HepG2 (cell line): ENCODE results near the gene SEC14L2. TPM values are rescaled to one million over a fixed set of nuclear protein-coding genes. Genes with fewer than 3 reads are reported as not detected.

Source experiments
- CTCF ChIP-seq: sonication (generic); formaldehyde crosslinking; IDR thresholded peaks from 2 replicates; pipeline ENCODE4 v1.5.0; 2020; ENCODE audit warnings: mild to moderate bottlenecking, missing genetic modification reagents, moderate library complexity
- DNMT3B ChIP-seq: conservative IDR thresholded peaks from 2 replicates; pipeline ENCODE4 v1.6.1; 2016; ENCODE audit warnings: missing biosample characterization, control low read depth
- FOXP1 ChIP-seq, 2 experiments: fragments of 450-650 bp in 1 of 2; IDR thresholded peaks; 2 replicates each; pipeline ENCODE4 v1.6.1; 2017 to 2018; ENCODE audit warnings: antibody characterized with exemption in 1 of 2
- NFRKB ChIP-seq: fragments of 450-650 bp; IDR thresholded peaks from 2 replicates; pipeline ENCODE4 v1.6.1; 2017
- PATZ1 ChIP-seq: sonication (generic); formaldehyde crosslinking; IDR thresholded peaks from 2 replicates; pipeline ENCODE4 v1.4.0; 2020; ENCODE audit warnings: missing genetic modification reagents
- RCOR2 ChIP-seq: IDR thresholded peaks from 2 replicates; pipeline ENCODE4 v1.6.1; 2016; ENCODE audit warnings: missing biosample characterization, missing genetic modification reagents
- REPIN1 ChIP-seq: sonication (generic); formaldehyde crosslinking; IDR thresholded peaks from 2 replicates; pipeline ENCODE4 v1.8.0; 2022; ENCODE audit warnings: missing genetic modification reagents, low read depth, mild to moderate bottlenecking, borderline replicate concordance
- U2AF2 ChIP-seq: fragments of 200-400 bp; formaldehyde crosslinking; IDR thresholded peaks from 2 replicates; pipeline ENCODE4 v1.6.1; 2017; ENCODE audit warnings: low read depth, mild to moderate bottlenecking, low read length
- WIZ ChIP-seq: sonication (generic); formaldehyde crosslinking; IDR thresholded peaks from 2 replicates; pipeline ENCODE4 v1.5.1; 2020; ENCODE audit warnings: mild to moderate bottlenecking, missing genetic modification reagents
- ZKSCAN8 ChIP-seq: IDR thresholded peaks from 2 replicates; pipeline ENCODE4 v1.6.1; 2016; ENCODE audit warnings: borderline replicate concordance, missing genetic modification reagents, missing compliant biosample characterization
- ZNF496 ChIP-seq: sonication (generic); formaldehyde crosslinking; IDR thresholded peaks from 2 replicates; pipeline ENCODE4 v1.8.1; 2023; ENCODE audit warnings: mild to moderate bottlenecking, moderate library complexity, missing genetic modification reagents; ENCODE audit not compliant: insufficient replicate concordance
- ZNF501 ChIP-seq: sonication (generic); formaldehyde crosslinking; IDR thresholded peaks from 2 replicates; pipeline ENCODE4 v1.5.1; 2020; ENCODE audit warnings: mild to moderate bottlenecking, moderate library complexity, missing genetic modification reagents
- ZNF800 ChIP-seq: sonication (generic); formaldehyde crosslinking; IDR thresholded peaks from 2 replicates; pipeline ENCODE4 v1.4.0; 2020; ENCODE audit warnings: missing genetic modification reagents
- ZNF878 ChIP-seq: sonication (generic); formaldehyde crosslinking; IDR thresholded peaks from 2 replicates; pipeline ENCODE4 v1.8.1; 2023; ENCODE audit warnings: mild to moderate bottlenecking, missing genetic modification reagents, moderate library complexity
- polyA plus RNA-seq, 8 experiments: library from polyadenylated mRNA; depleted of rRNA in 3 of 8; stranded (reverse) in 7 of 8; unstranded in 1 of 8; fragments of >200 nt; fragmentation: Illumina TruSeq in 4 of 8; extraction: Trizol in 4 of 8; gene quantifications; 2 replicates each; pipeline versions ENCODE4 v1.2.1 to v1.2.3, GENCODE V29; 2011 to 2016; ENCODE audit warnings: low read depth in 4 of 8, missing spikeins in 1 of 8, mixed read lengths in 1 of 8; ENCODE audit not compliant: insufficient read depth in 1 of 8
- total RNA-seq, 5 experiments: library from RNA; depleted of rRNA; stranded (reverse); fragments of >200 nt; fragmentation: Illumina TruSeq; extraction: Trizol; gene quantifications; 2 replicates each; pipeline ENCODE4 v1.2.3, GENCODE V29; 2016; ENCODE audit warnings: low read depth in 1 of 5
- TF ChIP-seq, protein P1 (sequence below): sonication (generic); formaldehyde crosslinking; IDR thresholded peaks from 2 replicates; pipeline ENCODE4 v1.4.0; 2020; ENCODE audit warnings: missing genetic modification reagents, borderline replicate concordance
- TF ChIP-seq, protein P2 (sequence below): IDR thresholded peaks from 2 replicates; pipeline ENCODE4 v1.6.1; 2012; ENCODE audit warnings: low read depth, low read length, improper control_type of control experiment

Gene SEC14L2
- total and polyA plus RNA-seq, 2 of the 13 experiments (the other 11 are each of a cell fraction or from before 2014, with no cell fraction given), result 4.1 to 5.1 TPM

GRCh38 chr22:30390974-30391691 lies 5.7 kb upstream of the SEC14L2 start (continued):
- TF ChIP-seq CTCF (peak; percentile 96), PATZ1 (CRISPR knock-in tag) (peak; percentile 73), ZNF800 (no peak), U2AF2 (no peak), ZKSCAN8 (CRISPR knock-in tag) (no peak), ZNF878 (CRISPR knock-in tag) (no peak), NFRKB (no peak), ZNF496 (no peak), REPIN1 (CRISPR knock-in tag) (peak; percentile 48; the same call in 1 of the 2 replicates), FOXP1 (IDR thresholded peaks at IDR 0.05) (no peak), FOXP1 (CRISPR knock-in tag; IDR thresholded peaks at IDR 0.05) (no peak), DNMT3B (peak; percentile 32; the same call in 1 of the 2 replicates), WIZ (CRISPR knock-in tag) (no peak), ZNF501 (CRISPR knock-in tag) (peak; percentile 31; the same call in 1 of the 2 replicates), RCOR2 (CRISPR knock-in tag) (peak; percentile 63; the same call in 1 of the 2 replicates)
- TF ChIP-seq, protein P1, sequence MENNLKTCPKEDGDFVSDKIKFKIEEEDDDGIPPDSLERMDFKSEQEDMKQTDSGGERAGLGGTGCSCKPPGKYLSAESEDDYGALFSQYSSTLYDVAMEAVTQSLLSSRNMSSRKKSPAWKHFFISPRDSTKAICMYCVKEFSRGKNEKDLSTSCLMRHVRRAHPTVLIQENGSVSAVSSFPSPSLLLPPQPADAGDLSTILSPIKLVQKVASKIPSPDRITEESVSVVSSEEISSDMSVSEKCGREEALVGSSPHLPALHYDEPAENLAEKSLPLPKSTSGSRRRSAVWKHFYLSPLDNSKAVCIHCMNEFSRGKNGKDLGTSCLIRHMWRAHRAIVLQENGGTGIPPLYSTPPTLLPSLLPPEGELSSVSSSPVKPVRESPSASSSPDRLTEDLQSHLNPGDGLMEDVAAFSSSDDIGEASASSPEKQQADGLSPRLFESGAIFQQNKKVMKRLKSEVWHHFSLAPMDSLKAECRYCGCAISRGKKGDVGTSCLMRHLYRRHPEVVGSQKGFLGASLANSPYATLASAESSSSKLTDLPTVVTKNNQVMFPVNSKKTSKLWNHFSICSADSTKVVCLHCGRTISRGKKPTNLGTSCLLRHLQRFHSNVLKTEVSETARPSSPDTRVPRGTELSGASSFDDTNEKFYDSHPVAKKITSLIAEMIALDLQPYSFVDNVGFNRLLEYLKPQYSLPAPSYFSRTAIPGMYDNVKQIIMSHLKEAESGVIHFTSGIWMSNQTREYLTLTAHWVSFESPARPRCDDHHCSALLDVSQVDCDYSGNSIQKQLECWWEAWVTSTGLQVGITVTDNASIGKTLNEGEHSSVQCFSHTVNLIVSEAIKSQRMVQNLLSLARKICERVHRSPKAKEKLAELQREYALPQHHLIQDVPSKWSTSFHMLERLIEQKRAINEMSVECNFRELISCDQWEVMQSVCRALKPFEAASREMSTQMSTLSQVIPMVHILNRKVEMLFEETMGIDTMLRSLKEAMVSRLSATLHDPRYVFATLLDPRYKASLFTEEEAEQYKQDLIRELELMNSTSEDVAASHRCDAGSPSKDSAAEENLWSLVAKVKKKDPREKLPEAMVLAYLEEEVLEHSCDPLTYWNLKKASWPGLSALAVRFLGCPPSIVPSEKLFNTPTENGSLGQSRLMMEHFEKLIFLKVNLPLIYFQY (CRISPR knock-in tag), result peak; percentile 57; the same call in 1 of the 2 replicates
- TF ChIP-seq, protein P2, sequence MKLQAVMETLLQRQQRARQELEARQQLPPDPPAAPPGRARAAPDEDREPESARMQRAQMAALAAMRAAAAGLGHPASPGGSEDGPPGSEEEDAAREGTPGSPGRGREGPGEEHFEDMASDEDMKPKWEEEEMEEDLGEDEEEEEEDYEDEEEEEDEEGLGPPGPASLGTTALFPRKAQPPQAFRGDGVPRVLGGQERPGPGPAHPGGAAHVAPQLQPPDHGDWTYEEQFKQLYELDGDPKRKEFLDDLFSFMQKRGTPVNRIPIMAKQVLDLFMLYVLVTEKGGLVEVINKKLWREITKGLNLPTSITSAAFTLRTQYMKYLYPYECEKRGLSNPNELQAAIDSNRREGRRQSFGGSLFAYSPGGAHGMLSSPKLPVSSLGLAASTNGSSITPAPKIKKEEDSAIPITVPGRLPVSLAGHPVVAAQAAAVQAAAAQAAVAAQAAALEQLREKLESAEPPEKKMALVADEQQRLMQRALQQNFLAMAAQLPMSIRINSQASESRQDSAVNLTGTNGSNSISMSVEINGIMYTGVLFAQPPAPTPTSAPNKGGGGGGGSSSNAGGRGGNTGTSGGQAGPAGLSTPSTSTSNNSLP, result peak; percentile 16; the same call in 1 of the 2 replicates
